WTC11 (cell line): ENCODE data around the gene SLC7A7. TPM values are rescaled to one million over a fixed set of nuclear protein-coding genes. Genes with fewer than 3 reads are reported as not detected.

Experiments
- ATAC-seq: fragments of 200-7000 bp; cut with Tn5 transposase; 2 replicates; pipeline ENCODE4 v1.10.0; 2021; ENCODE audit warnings: mild to moderate bottlenecking, moderate library complexity
- CTCF ChIA-PET: fragments of 300-600 bp; sonication (Branson Sonifier 250); formaldehyde crosslinking; loops from one replicate; lab custom pipeline; 2021; ENCODE audit warnings: antibody characterized with exemption; lab: Charles Lee
- POLR2A ChIA-PET: fragments of 350-600 bp; sonication (Branson Sonifier 250); formaldehyde crosslinking; loops from one replicate; lab custom pipeline; 2021; ENCODE audit warnings: antibody characterized with exemption; lab: Charles Lee
- DNase-seq: peaks from one replicate; pipeline ENCODE4 v3.0.0; 2021; ENCODE audit warnings: low spot score
- H3K27ac Mint-ChIP-seq: 2 replicates; pipeline ENCODE4 v1.8.0; 2021; ENCODE audit warnings: mixed read lengths
- H3K27me3 Mint-ChIP-seq: 2 replicates; pipeline ENCODE4 v1.8.0; 2021; ENCODE audit warnings: low read depth, mild to moderate bottlenecking, moderate library complexity, mixed read lengths
- H3K36me3 Mint-ChIP-seq: 2 replicates; pipeline ENCODE4 v1.8.0; 2021; ENCODE audit warnings: mixed read lengths
- H3K4me1 Mint-ChIP-seq: 2 replicates; pipeline ENCODE4 v1.8.0; 2022; ENCODE audit warnings: mixed read lengths
- H3K4me3 Mint-ChIP-seq: 2 replicates; pipeline ENCODE4 v1.8.0; 2021; ENCODE audit warnings: mild to moderate bottlenecking, moderate library complexity, mixed read lengths
- H3K9me3 Mint-ChIP-seq: 2 replicates; pipeline ENCODE4 v1.8.0; 2021; ENCODE audit warnings: mixed read lengths
- ATF1 ChIP-seq: sonication (generic); formaldehyde crosslinking; IDR thresholded peaks from 2 replicates; pipeline ENCODE4 v1.8.1; 2023; ENCODE audit warnings: mild to moderate bottlenecking, moderate library complexity, missing genetic modification reagents
- CREB1 ChIP-seq: sonication (generic); formaldehyde crosslinking; IDR thresholded peaks from 2 replicates; pipeline ENCODE4 v1.8.0; 2023; ENCODE audit warnings: mild to moderate bottlenecking, missing genetic modification reagents
- CREM ChIP-seq: sonication (generic); formaldehyde crosslinking; IDR thresholded peaks from 2 replicates; pipeline ENCODE4 v1.8.1; 2022; ENCODE audit warnings: mild to moderate bottlenecking, missing genetic modification reagents, moderate library complexity
- E2F1 ChIP-seq: sonication (generic); formaldehyde crosslinking; IDR thresholded peaks from 2 replicates; pipeline ENCODE4 v1.8.0; 2022; ENCODE audit warnings: mild to moderate bottlenecking, missing genetic modification reagents
- E2F4 ChIP-seq: sonication (generic); formaldehyde crosslinking; IDR thresholded peaks from 2 replicates; pipeline ENCODE4 v1.8.1; 2022; ENCODE audit warnings: low read depth, mild to moderate bottlenecking, moderate library complexity, missing genetic modification reagents, borderline replicate concordance
- ERG ChIP-seq: fragments of 250-450 bp; sonication (Bioruptor Pico); IDR thresholded peaks from 2 replicates; pipeline ENCODE4 v1.8.0; 2021; ENCODE audit warnings: mild to moderate bottlenecking
- ETV6 ChIP-seq: sonication (generic); formaldehyde crosslinking; IDR thresholded peaks from 2 replicates; pipeline ENCODE4 v1.8.1; 2022; ENCODE audit warnings: mild to moderate bottlenecking, missing genetic modification reagents
- FOXP4 ChIP-seq: sonication (generic); formaldehyde crosslinking; IDR thresholded peaks from 2 replicates; pipeline ENCODE4 v1.8.0; 2022; ENCODE audit warnings: mild to moderate bottlenecking, missing genetic modification reagents
- KAT7 ChIP-seq: sonication (generic); formaldehyde crosslinking; IDR thresholded peaks from 2 replicates; pipeline ENCODE4 v1.8.1; 2023; ENCODE audit warnings: missing genetic modification reagents, mild to moderate bottlenecking, borderline replicate concordance
- MLX ChIP-seq: sonication (generic); formaldehyde crosslinking; IDR thresholded peaks from 2 replicates; pipeline ENCODE4 v1.8.1; 2023; ENCODE audit warnings: mild to moderate bottlenecking, missing genetic modification reagents, moderate library complexity
- MXD4 ChIP-seq: fragments of 250-450 bp; sonication (Bioruptor Pico); IDR thresholded peaks from 2 replicates; pipeline ENCODE4 v1.8.0; 2021; ENCODE audit warnings: mild to moderate bottlenecking, moderate library complexity, borderline replicate concordance
- NFE2L1 ChIP-seq: sonication (generic); formaldehyde crosslinking; IDR thresholded peaks from 2 replicates; pipeline ENCODE4 v1.8.1; 2023; ENCODE audit warnings: missing genetic modification reagents
- NR2C2 ChIP-seq: sonication (generic); formaldehyde crosslinking; IDR thresholded peaks from 2 replicates; pipeline ENCODE4 v1.8.0; 2022; ENCODE audit warnings: mild to moderate bottlenecking, missing genetic modification reagents
- OVOL2 ChIP-seq: fragments of 250-450 bp; sonication (Bioruptor Pico); IDR thresholded peaks from 2 replicates; pipeline ENCODE4 v1.9.0; 2021; ENCODE audit warnings: mild to moderate bottlenecking, borderline replicate concordance
- RORB ChIP-seq: fragments of 250-450 bp; sonication (Bioruptor Pico); IDR thresholded peaks from 2 replicates; pipeline ENCODE4 v1.9.0; 2021; ENCODE audit warnings: mild to moderate bottlenecking
- ZBTB43 ChIP-seq: sonication (generic); formaldehyde crosslinking; IDR thresholded peaks from 2 replicates; pipeline ENCODE4 v1.8.1; 2023; ENCODE audit warnings: mild to moderate bottlenecking, missing genetic modification reagents
- ZMAT4 ChIP-seq: fragments of 250-450 bp; sonication (Bioruptor Pico); IDR thresholded peaks from 2 replicates; pipeline ENCODE4 v1.9.0; 2021; ENCODE audit warnings: mild to moderate bottlenecking
- ZNF138 ChIP-seq: sonication (generic); formaldehyde crosslinking; conservative IDR thresholded peaks from 2 replicates; pipeline ENCODE4 v1.8.1; 2022; ENCODE audit warnings: mild to moderate bottlenecking, moderate library complexity, missing genetic modification reagents
- ZNF317 ChIP-seq: sonication (generic); formaldehyde crosslinking; IDR thresholded peaks from 2 replicates; pipeline ENCODE4 v1.8.1; 2023; ENCODE audit warnings: low read depth, mild to moderate bottlenecking, moderate library complexity, missing genetic modification reagents, borderline replicate concordance
- ZNF416 ChIP-seq: fragments of 250-450 bp; sonication (Bioruptor Pico); IDR thresholded peaks from 2 replicates; pipeline ENCODE4 v1.9.0; 2021; ENCODE audit warnings: mild to moderate bottlenecking, inconsistent platforms
- ZNF423 ChIP-seq: fragments of 250-450 bp; sonication (Bioruptor Pico); IDR thresholded peaks from 2 replicates; pipeline ENCODE4 v2.1.2; 2022; ENCODE audit warnings: mild to moderate bottlenecking, moderate library complexity
- ZSCAN18 ChIP-seq: fragments of 250-450 bp; sonication (Bioruptor Pico); IDR thresholded peaks from 2 replicates; pipeline ENCODE4 v2.1.2; 2022; ENCODE audit warnings: mild to moderate bottlenecking, moderate library complexity
- total RNA-seq: library from RNA; stranded (reverse); gene quantifications from 3 replicates; pipeline ENCODE4 v1.2.3, GENCODE V29; 2021

The SLC7A7 gene
- total RNA-seq, 1 experiment from 2014 or later, result 4.3 TPM

- TF ChIP-seq NFE2L1, result no peak
- no peak for TF ChIP-seq ZNF138
- TF ChIP-seq ZSCAN18 (CRISPR knock-in tag), result no peak
- no peak for TF ChIP-seq MLX (CRISPR knock-in tag)
- TF ChIP-seq ZMAT4 (CRISPR knock-in tag), result no peak
- no peaks in the 10 kb centered on the region for H3K27me3 Mint-ChIP-seq
- peaks cover 45% of the 10 kb centered on the region for H3K36me3 Mint-ChIP-seq
- ChIA-PET CTCF (no interaction called here), POLR2A (no interaction called here)
- H3K27ac Mint-ChIP-seq, result no peak overlapping the region
- H3K4me3 Mint-ChIP-seq, result no peak overlapping the region
- ATAC-seq, result no peak
- DNase-seq, result no peak
- peaks cover 20% of the 10 kb centered on the region for H3K4me1 Mint-ChIP-seq
- no peaks in the 10 kb centered on the region for H3K9me3 Mint-ChIP-seq
These were observed 44.6 kb downstream of the SLC7A7 start for GRCh38 chr14:22770481-22771187.

GRCh38 chr14:22769369-22769768, 45.9 kb downstream of the SLC7A7 start:
- ATAC-seq, result no peak
- POLR2A ChIA-PET, result no interaction called here
- no peaks in the 10 kb centered on the region for H3K27me3 Mint-ChIP-seq

More at GRCh38 chr14:22769369-22769768, 45.9 kb downstream of the SLC7A7 start:
- CTCF ChIA-PET, result no interaction called here
- no peaks in the 10 kb centered on the region for H3K9me3 Mint-ChIP-seq
- H3K4me3 Mint-ChIP-seq, result peak overlapping the region; percentile 23; the same call in 1 of the 2 replicates
- TF ChIP-seq CREB1, result no peak
- TF ChIP-seq ZNF423 (CRISPR knock-in tag), result no peak
- no peak for TF ChIP-seq FOXP4 (CRISPR knock-in tag)
- TF ChIP-seq ATF1 (CRISPR knock-in tag), result no peak
- TF ChIP-seq OVOL2 (CRISPR knock-in tag), result no peak
- TF ChIP-seq ZMAT4 (CRISPR knock-in tag), result no peak
- no peak for TF ChIP-seq ZNF317 (CRISPR knock-in tag)
- TF ChIP-seq ERG (CRISPR knock-in tag), result no peak
- TF ChIP-seq ZSCAN18 (CRISPR knock-in tag), result no peak
- TF ChIP-seq E2F1 (CRISPR knock-in tag), result no peak
- no peak for TF ChIP-seq ETV6
- TF ChIP-seq E2F4, result no peak
- no peak for TF ChIP-seq KAT7
- no peak for TF ChIP-seq NR2C2
- TF ChIP-seq RORB (CRISPR knock-in tag), result no peak
- no peak for TF ChIP-seq CREM (CRISPR knock-in tag)
- TF ChIP-seq MXD4 (CRISPR knock-in tag), result no peak
- TF ChIP-seq ZBTB43 (CRISPR knock-in tag), result no peak
- TF ChIP-seq ZNF416 (CRISPR knock-in tag), result no peak
- peaks cover 45% of the 10 kb centered on the region for H3K36me3 Mint-ChIP-seq
- peaks cover 26% of the 10 kb centered on the region for H3K4me1 Mint-ChIP-seq
- H3K27ac Mint-ChIP-seq, result no peak overlapping the region
- no peak for DNase-seq
